GM23248 (cell line): Measurements from ENCODE around the gene PGPEP1. TPM values are rescaled to one million over a fixed set of nuclear protein-coding genes. Genes with fewer than 3 reads are reported as not detected.
"Not testable (repeated sequence)": the region's sequence is repeated elsewhere in the genome, so short reads cannot be mapped to it uniquely, and the experiment has no call there.

Source experiments
- DNase-seq: peaks from one replicate; pipeline ENCODE4 v3.0.0-alpha.2; 2015
- H2AFZ ChIP-seq: fragments of 200-600 bp; sonication (generic); 2 replicates; pipeline ENCODE4 v1.6.1; 2016; ENCODE audit warnings: antibody characterized with exemption
- H3F3A ChIP-seq: fragments of 200-600 bp; sonication (generic); 2 replicates; pipeline ENCODE4 v1.6.1; 2016; ENCODE audit warnings: mild to moderate bottlenecking, antibody characterized with exemption, mixed run types; ENCODE audit not compliant: insufficient read depth
- H3K27ac ChIP-seq: fragments of 200-600 bp; sonication (generic); 2 replicates; pipeline ENCODE4 v1.5.1; 2016; ENCODE audit warnings: mild to moderate bottlenecking
- H3K27me3 ChIP-seq: fragments of 200-600 bp; sonication (generic); replicated peaks from 2 replicates; pipeline ENCODE4 v1.6.1; 2016; ENCODE audit warnings: mild to moderate bottlenecking; ENCODE audit not compliant: insufficient read depth
- H3K36me3 ChIP-seq: fragments of 200-600 bp; sonication (generic); 2 replicates; pipeline ENCODE4 v1.6.1; 2016; ENCODE audit warnings: low read depth, mild to moderate bottlenecking
- H3K4me1 ChIP-seq: fragments of 200-600 bp; sonication (generic); 2 replicates; pipeline ENCODE4 v1.6.1; 2016; ENCODE audit warnings: mild to moderate bottlenecking; ENCODE audit not compliant: insufficient read depth
- H3K4me2 ChIP-seq: fragments of 200-600 bp; sonication (generic); one replicate; pipeline ENCODE4 v1.6.1; 2016; ENCODE audit warnings: mild to moderate bottlenecking; ENCODE audit not compliant: unreplicated experiment
- H3K4me3 ChIP-seq: fragments of 200-600 bp; sonication (generic); 2 replicates; pipeline ENCODE4 v1.5.1; 2016; ENCODE audit warnings: mild to moderate bottlenecking
- H3K79me2 ChIP-seq: fragments of 200-600 bp; sonication (generic); 2 replicates; pipeline ENCODE4 v1.6.1; 2016; ENCODE audit warnings: mild to moderate bottlenecking; ENCODE audit not compliant: insufficient read depth
- H3K9ac ChIP-seq: fragments of 200-600 bp; sonication (generic); 2 replicates; pipeline ENCODE4 v1.6.1; 2016; ENCODE audit warnings: mild to moderate bottlenecking
- H3K9me2 ChIP-seq: fragments of 200-600 bp; sonication (generic); 2 replicates; pipeline ENCODE4 v1.6.1; 2016; ENCODE audit warnings: mixed run types, mild to moderate bottlenecking, moderate library complexity; ENCODE audit not compliant: insufficient read depth
- H3K9me3 ChIP-seq: fragments of 200-600 bp; sonication (generic); one replicate; pipeline ENCODE4 v1.6.1; 2017; ENCODE audit warnings: low read depth
- H4K20me1 ChIP-seq: fragments of 200-600 bp; sonication (generic); 2 replicates; pipeline ENCODE4 v1.6.0; 2016; ENCODE audit not compliant: insufficient read depth
- EZH2 ChIP-seq: fragments of 200-600 bp; sonication (generic); IDR thresholded peaks from 2 replicates; pipeline ENCODE4 v1.6.1; 2018; ENCODE audit warnings: antibody characterized with exemption, mild to moderate bottlenecking; ENCODE audit not compliant: insufficient read depth, poor library complexity, severe bottlenecking
- EZH2phosphoT487 ChIP-seq: fragments of 200-600 bp; sonication (generic); IDR thresholded peaks from 2 replicates; pipeline ENCODE4 v1.6.1; 2018; ENCODE audit warnings: antibody characterized with exemption, moderate library complexity, mild to moderate bottlenecking, low read depth; ENCODE audit not compliant: insufficient read depth
- WGBS, 2 experiments: methylation state at CpG; one replicate each; pipeline ENCODE4 v1.1.6; 2015 to 2017; ENCODE audit warnings: low lambda C conversion rate in 2 of 2, low coverage in 1 of 2; ENCODE audit errors: missing lambda C conversion rate in 2 of 2; 5-methylcytosine and 5-hydroxymethylcytosine counted together
- in situ Hi-C: fragments of 300-500 bp; cut with MboI; formaldehyde crosslinking; loops from 2 replicates; pipeline ENCODE4 v1.15.0; 2020
- polyA plus RNA-seq: library from polyadenylated mRNA; unstranded; fragments of >200 nt; fragmentation: Nextera tagmentation; extraction: Ambion mirVana; gene quantifications from 2 replicates; pipeline ENCODE4 v1.2.1, GENCODE V29; 2016
- total RNA-seq: library from RNA; depleted of rRNA; stranded (reverse); fragments of >200 nt; shearing (Covaris generic); gene quantifications from 2 replicates; pipeline ENCODE4 v1.2.3, GENCODE V29; 2014

Gene PGPEP1
- total and polyA plus RNA-seq, 2 experiments from 2014 or later: 12.0 to 14.5 TPM

DNA sequence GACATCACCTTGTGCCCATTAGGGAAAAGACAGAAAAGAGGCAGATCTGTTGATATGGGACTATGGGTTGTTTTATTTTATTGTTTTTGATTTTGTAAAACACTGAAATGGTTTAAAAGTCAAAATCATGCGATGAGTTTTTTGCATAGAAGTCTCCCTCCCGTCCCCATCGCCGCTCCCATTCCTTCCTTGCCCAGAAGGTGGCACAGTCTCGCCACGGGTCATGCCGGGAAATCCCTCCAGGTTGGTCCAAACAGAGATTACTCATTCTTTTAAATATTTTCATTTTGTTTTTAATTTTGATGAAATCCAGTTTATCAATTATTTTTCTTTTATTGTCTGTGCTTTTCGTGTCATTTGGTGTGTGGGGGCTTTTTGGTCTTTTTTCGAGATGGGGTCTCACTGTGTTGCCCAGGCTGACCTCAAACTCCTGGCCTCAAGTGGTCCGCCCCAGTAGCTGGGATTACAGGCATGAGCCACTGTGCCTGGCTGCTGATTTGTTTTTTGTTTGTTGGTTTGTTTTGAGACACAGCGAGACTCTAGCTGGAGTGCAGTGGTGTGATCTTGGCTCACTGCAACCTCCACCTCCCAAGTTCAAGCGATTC is 9.2 kb downstream of the PGPEP1 start:
- peak; percentile 82 for DNase-seq
- H3K27ac ChIP-seq: no peak overlapping the region
- H3K9me3 ChIP-seq: no peaks in the 10 kb centered on the region
- H2AFZ ChIP-seq: no peak overlapping the region
- no peaks in the 10 kb centered on the region for H3F3A ChIP-seq
- 19 to 20% methylated on average over 12 of the region's 12 CpGs for WGBS, 2 experiments
- TF ChIP-seq EZH2: no peak
- TF ChIP-seq EZH2phosphoT487: no peak
- no peaks in the 10 kb centered on the region for H4K20me1 ChIP-seq
- no peaks in the 10 kb centered on the region for H3K79me2 ChIP-seq
- H3K36me3 ChIP-seq: 0 out of 2 replicates have a peak, but pooled peaks cover 4% of the 10 kb centered on the region
- no peak overlapping the region for H3K4me2 ChIP-seq
- H3K9me2 ChIP-seq: no peaks in the 10 kb centered on the region
- no peaks in the 10 kb centered on the region for H3K27me3 ChIP-seq
- H3K4me1 ChIP-seq: peaks cover 3% of the 10 kb centered on the region; the same call in 1 of the 2 replicates
- in situ Hi-C loops: loop anchor here (5.0 kb wide), 1 partner anchor 53 kb away; no protein-coding TSS in a partner anchor
- no peak overlapping the region for H3K4me3 ChIP-seq
- no peak overlapping the region for H3K9ac ChIP-seq

DNA sequence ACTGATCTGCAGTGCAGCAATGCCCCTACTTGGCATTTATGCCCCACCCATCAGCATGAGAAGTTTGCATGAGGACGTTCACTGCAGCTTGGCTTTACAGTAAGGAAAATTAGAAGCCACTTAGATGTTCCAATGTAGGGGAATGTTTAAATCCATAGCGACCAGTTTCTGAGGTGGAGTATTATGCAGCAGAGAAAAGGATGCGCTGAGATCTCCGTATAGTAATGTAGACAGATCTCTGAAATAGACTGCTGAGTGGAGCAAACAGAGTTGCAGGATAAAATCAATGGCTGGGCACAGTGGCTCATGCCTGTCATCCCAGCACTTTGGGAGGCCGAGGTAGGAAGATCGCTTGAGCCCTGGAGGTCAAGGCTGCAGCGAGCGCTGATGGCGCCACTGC is 10.1 kb downstream of the PGPEP1 start:
- H3K27me3 ChIP-seq: no peaks in the 10 kb centered on the region
- H3K9ac ChIP-seq: no peak overlapping the region
- H3K4me2 ChIP-seq: no peak overlapping the region
- H3K79me2 ChIP-seq: no peaks in the 10 kb centered on the region
- no peak overlapping the region for H3K27ac ChIP-seq
- H3K4me3 ChIP-seq: no peak overlapping the region
- no peak overlapping the region for H2AFZ ChIP-seq
- peaks cover 3% of the 10 kb centered on the region; the same call in 1 of the 2 replicates for H3K4me1 ChIP-seq
- WGBS, 2 experiments: 82 to 86% methylated on average over 9 of the region's 9 CpGs
- no peaks in the 10 kb centered on the region for H3F3A ChIP-seq
- H3K9me2 ChIP-seq: no peaks in the 10 kb centered on the region
- no peaks in the 10 kb centered on the region for H4K20me1 ChIP-seq
- DNase-seq: no peak
- no peaks in the 10 kb centered on the region for H3K9me3 ChIP-seq
- in situ Hi-C loops: loop anchor here (5.0 kb wide), 1 partner anchor 52 kb away; no protein-coding TSS in a partner anchor
- TF ChIP-seq EZH2: no peak
- TF ChIP-seq EZH2phosphoT487: no peak
- 0 out of 2 replicates have a peak, but pooled peaks cover 4% of the 10 kb centered on the region for H3K36me3 ChIP-seq

DNA sequence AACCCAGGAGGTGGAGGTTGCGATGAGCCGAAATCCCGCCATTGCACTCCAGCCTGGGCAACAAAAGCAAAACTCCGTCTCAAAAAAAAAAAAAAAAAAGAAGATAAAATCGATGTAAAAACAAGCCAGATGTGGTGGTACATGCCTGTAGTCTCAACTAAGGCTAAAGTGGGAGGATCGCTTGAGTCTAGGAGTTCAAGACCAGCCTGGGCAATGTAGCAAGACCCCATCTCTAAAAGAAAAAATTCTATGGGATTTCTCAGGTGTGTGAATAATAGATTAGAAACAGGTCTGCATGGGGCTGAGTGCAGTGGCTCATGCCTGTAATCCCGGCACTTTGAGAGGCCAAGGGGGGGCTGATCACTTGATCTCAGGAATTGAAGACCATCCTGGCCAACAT is 11.1 kb downstream of the PGPEP1 start:
- Histone ChIP-seq H3K9me2 (no peaks in the 10 kb centered on the region), H3K4me3 (no peak overlapping the region), H3K36me3 (0 out of 2 replicates have a peak, but pooled peaks cover 4% of the 10 kb centered on the region), H3K27ac (no peak overlapping the region), H3K79me2 (no peaks in the 10 kb centered on the region), H3K4me2 (no peak overlapping the region), H2AFZ (no peak overlapping the region), H3K27me3 (no peaks in the 10 kb centered on the region), H3K9ac (no peak overlapping the region), H4K20me1 (no peaks in the 10 kb centered on the region), H3K9me3 (no peaks in the 10 kb centered on the region), H3F3A (no peaks in the 10 kb centered on the region), H3K4me1 (peaks cover 3% of the 10 kb centered on the region; the same call in 1 of the 2 replicates)
- TF ChIP-seq EZH2phosphoT487 (no peak), EZH2 (no peak)
- no peak for DNase-seq
- in situ Hi-C loops: loop anchor here (5.0 kb wide), 1 partner anchor 51 kb away; no protein-coding TSS in a partner anchor
- WGBS, 2 experiments: 91 to 94% methylated on average over 7 of the region's 7 CpGs

DNA sequence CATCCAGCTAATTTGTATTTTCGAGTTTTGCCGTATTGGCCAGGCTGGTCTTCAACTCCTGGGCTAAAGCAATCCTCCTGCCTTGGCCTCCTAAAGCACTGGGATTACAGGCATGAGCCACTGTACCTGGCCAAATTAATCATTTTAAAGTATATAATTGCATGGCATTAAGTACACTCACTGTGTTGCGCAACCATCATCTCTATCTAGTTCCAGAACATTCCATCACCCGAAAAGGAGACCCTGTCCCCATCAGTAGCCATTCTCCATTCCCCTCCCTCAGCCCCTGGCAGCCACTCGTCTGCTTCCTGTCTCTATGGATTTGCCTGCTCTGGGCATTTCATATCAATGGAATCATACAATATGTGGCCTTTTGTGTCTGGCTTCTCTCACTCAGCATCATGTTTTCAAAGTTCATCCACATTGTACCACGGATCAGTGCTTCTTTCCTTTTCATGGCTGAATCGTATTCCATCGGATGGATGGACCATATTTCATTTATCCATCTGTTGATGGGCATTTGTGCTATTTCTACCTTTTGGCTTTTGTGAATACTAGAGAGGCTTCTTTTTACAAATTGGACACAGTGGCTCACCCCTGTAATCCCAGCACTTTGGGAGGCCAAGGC is 13.1 kb downstream of the PGPEP1 start:
- 79 to 80% methylated on average over 8 of the region's 8 CpGs for WGBS, 2 experiments
- in situ Hi-C loops: loop anchor here (5.0 kb wide), 1 partner anchor 49 kb away; no protein-coding TSS in a partner anchor
- H4K20me1 ChIP-seq: no peaks in the 10 kb centered on the region

DNA sequence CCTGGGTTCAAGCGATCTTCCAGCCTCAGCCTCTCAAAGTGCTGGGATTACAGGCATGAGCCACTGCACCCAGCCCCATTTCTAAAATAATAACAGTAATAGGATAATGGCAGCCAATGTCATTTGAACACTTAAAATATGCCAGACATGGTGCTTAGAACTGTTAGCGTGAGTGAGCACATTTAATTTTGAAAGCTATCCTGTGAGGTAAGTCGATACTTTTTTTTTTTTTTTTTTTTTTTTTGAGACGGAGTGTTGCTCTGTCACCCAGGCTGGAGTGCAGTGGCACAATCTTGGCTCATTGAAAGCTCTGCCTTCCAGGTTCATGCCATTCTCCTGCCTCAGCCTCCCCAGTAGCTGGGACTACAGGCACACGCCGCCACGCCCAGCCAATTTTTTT is 14.3 kb downstream of the PGPEP1 start:
- in situ Hi-C loops: loop anchor here (5.0 kb wide), 1 partner anchor 48 kb away; no protein-coding TSS in a partner anchor
- 95 to 96% methylated on average over 7 of the region's 7 CpGs for WGBS, 2 experiments

More for the DNA sequence above, 13.1 kb downstream of the PGPEP1 start:
- Histone ChIP-seq H3K4me1 (peaks cover 3% of the 10 kb centered on the region; the same call in 1 of the 2 replicates), H3K4me2 (no peak overlapping the region), H3K9me2 (no peaks in the 10 kb centered on the region), H3K79me2 (no peaks in the 10 kb centered on the region), H3K36me3 (0 out of 2 replicates have a peak, but pooled peaks cover 4% of the 10 kb centered on the region), H3K9me3 (no peaks in the 10 kb centered on the region), H3F3A (no peaks in the 10 kb centered on the region), H3K4me3 (no peak overlapping the region), H3K27ac (no peak overlapping the region), H3K9ac (no peak overlapping the region), H3K27me3 (no peaks in the 10 kb centered on the region), H2AFZ (no peak overlapping the region)
- no peak for DNase-seq
- no peak for TF ChIP-seq EZH2phosphoT487
- no peak for TF ChIP-seq EZH2

More for the DNA sequence above, 14.3 kb downstream of the PGPEP1 start:
- H3K4me1 ChIP-seq, H3K4me2 ChIP-seq, H3K9me3 ChIP-seq, H3K27me3 ChIP-seq, H2AFZ ChIP-seq, H3F3A ChIP-seq, H3K27ac ChIP-seq, H3K79me2 ChIP-seq, H3K4me3 ChIP-seq, H3K36me3 ChIP-seq, H4K20me1 ChIP-seq, H3K9ac ChIP-seq, H3K9me2 ChIP-seq, DNase-seq: not testable (repeated sequence)
